K562 (cell line): ENCODE data around the gene TLDC2. TPM values are rescaled to one million over a fixed set of nuclear protein-coding genes. Genes with fewer than 3 reads are reported as not detected.
A peak's percentile ranks its signal among the peaks of the same experiment; 100 is the strongest.

Source experiments
- ATAC-seq: fragments of 200-7000 bp; cut with Tn5 transposase; 3 replicates; pipeline ENCODE4 v1.9.1; 2020; ENCODE audit warnings: moderate library complexity
- BruUV-seq: library from RNA; stranded (reverse); fragments of 400-500 nt; replicated peaks from 2 replicates; lab custom pipeline; 2021; lab: Mats Ljungman, UMichigan
- CTCF ChIA-PET: fragments of 300-600 bp; formaldehyde crosslinking; extraction: SDS; loops from one replicate; lab custom pipeline; 2021; ENCODE audit warnings: low intra/inter-chr PET ratio; lab: Yijun Ruan, JAX
- POLR2A ChIA-PET: fragments of 300-600, 350-650 bp; sonication (Branson Sonifier 250); formaldehyde crosslinking; extraction: SDS; loops from one replicate; lab custom pipeline; 2021; ENCODE audit warnings: antibody characterized with exemption, inconsistent platforms; lab: Yijun Ruan, JAX
- DNase-seq, 4 experiments: peaks; one replicate each; pipeline versions ENCODE4 v3.0.0 to v3.0.0-alpha.2; 2011 to 2018; ENCODE audit warnings: low spot score in 3 of 4, mixed read lengths in 3 of 4; ENCODE audit errors: extremely low read depth in 1 of 4
- FAIRE-seq: peaks from 2 replicates; lab custom pipeline; 2011; peaks lifted over from hg19 to GRCh38; lab: Jason Lieb, UNC
- H2AFZ ChIP-seq: 2 replicates; pipeline ENCODE4 v1.6.0; 2011; ENCODE audit warnings: low read depth, low read length, control low read depth, inconsistent platforms
- H3K27ac ChIP-seq: fragments of 200-600 bp; 3 replicates; pipeline ENCODE4 v1.8.0; 2011; ENCODE audit warnings: low read depth, mild to moderate bottlenecking, control low read depth, inconsistent platforms, low read length, moderate library complexity, mixed read lengths; ENCODE audit errors: extremely low read depth
- H3K27me3 ChIP-seq, 2 experiments: fragments of 300-600 bp in 1 of 2; 2 replicates in 1 of 2; 3 replicates in 1 of 2; pipeline versions ENCODE4 v1.6.0 to v1.8.0; 2011; ENCODE audit warnings: inconsistent platforms in 2 of 2, low read length in 2 of 2, mild to moderate bottlenecking in 1 of 2, mixed read lengths in 1 of 2, moderate library complexity in 1 of 2; ENCODE audit not compliant: control insufficient read depth in 2 of 2, insufficient read depth in 2 of 2
- H3K36me3 ChIP-seq: fragments of 300-600 bp; 3 replicates; pipeline ENCODE4 v1.8.0; 2011; ENCODE audit warnings: mild to moderate bottlenecking, low read length, inconsistent platforms; ENCODE audit not compliant: control insufficient read depth, insufficient read depth
- H3K4me1 ChIP-seq, 2 experiments: fragments of 200-600 bp in 1 of 2; replicated peaks in 1 of 2; 2 replicates in 1 of 2; 3 replicates in 1 of 2; pipeline versions ENCODE4 v1.5.1 to v1.8.0; 2011; ENCODE audit warnings: inconsistent platforms in 2 of 2, low read length in 2 of 2, mild to moderate bottlenecking in 1 of 2, mixed read lengths in 1 of 2, moderate library complexity in 1 of 2; ENCODE audit not compliant: control insufficient read depth in 2 of 2, insufficient read depth in 2 of 2
- H3K4me2 ChIP-seq: 2 replicates; pipeline ENCODE4 v1.6.1; 2011; ENCODE audit warnings: low read length, control low read depth, inconsistent platforms, mixed read lengths; ENCODE audit not compliant: insufficient read depth
- H3K4me3 ChIP-seq: fragments of 200-600 bp; sonication (generic), shearing (Covaris generic); 2 replicates; pipeline ENCODE4 v1.5.1; 2016; ENCODE audit warnings: control low read depth, inconsistent platforms
- H3K79me2 ChIP-seq: fragments of 200-600 bp; 3 replicates; pipeline ENCODE4 v1.8.0; 2011; ENCODE audit warnings: low read length, inconsistent platforms; ENCODE audit not compliant: control insufficient read depth, insufficient read depth
- H3K9ac ChIP-seq, 2 experiments: 2 replicates each; pipeline versions ENCODE4 v1.6.0 to v1.6.1; 2011; ENCODE audit warnings: low read depth in 2 of 2, low read length in 2 of 2, control low read depth in 1 of 2, inconsistent platforms in 1 of 2, mild to moderate bottlenecking in 1 of 2, mixed read lengths in 1 of 2; ENCODE audit not compliant: insufficient read depth in 1 of 2
- H3K9me1 ChIP-seq: one replicate; pipeline ENCODE4 v1.6.0; 2011; ENCODE audit warnings: inconsistent platforms, mild to moderate bottlenecking, low read length, moderate library complexity; ENCODE audit not compliant: control insufficient read depth, insufficient read depth
- H3K9me3 ChIP-seq: replicated peaks from 2 replicates; pipeline ENCODE4 v1.5.1; 2011; ENCODE audit warnings: low read depth, low read length, inconsistent platforms; ENCODE audit not compliant: control insufficient read depth, insufficient read depth
- H4K20me1 ChIP-seq: replicated peaks from 2 replicates; pipeline ENCODE4 v1.6.1; 2011; ENCODE audit warnings: low read length, inconsistent platforms, mixed read lengths; ENCODE audit not compliant: control insufficient read depth, insufficient read depth
- CBFA2T3 ChIP-seq: fragments of 450-650 bp; IDR thresholded peaks from 2 replicates; pipeline ENCODE4 v1.6.1; 2017
- CEBPB ChIP-seq: fragments of 450-650 bp; IDR thresholded peaks from 2 replicates; pipeline ENCODE4 v1.6.1; 2016; ENCODE audit warnings: missing genetic modification characterization, missing compliant biosample characterization
- EGR1 ChIP-seq: fragments of 450-650 bp; conservative IDR thresholded peaks from 2 replicates; pipeline ENCODE4 v1.6.1; 2017; ENCODE audit warnings: mild to moderate bottlenecking
- EP300 ChIP-seq: IDR thresholded peaks from 2 replicates; pipeline ENCODE4 v1.6.1; 2012; ENCODE audit warnings: low read length, improper control_type of control experiment
- HMBOX1 ChIP-seq: sonication (generic); IDR thresholded peaks from 2 replicates; pipeline ENCODE4 v1.6.1; 2016
- JUND ChIP-seq, 2 experiments: IDR thresholded peaks; 2 replicates in 1 of 2; 3 replicates in 1 of 2; pipeline ENCODE4 v1.6.1; 2011; ENCODE audit warnings: borderline replicate concordance in 2 of 2, low read depth in 2 of 2, low read length in 2 of 2, improper control_type of control experiment in 1 of 2, missing biosample characterization in 1 of 2, missing genetic modification characterization in 1 of 2, missing genetic modification reagents in 1 of 2
- KLF1 ChIP-seq: fragments of 450-650 bp; IDR thresholded peaks from 2 replicates; pipeline ENCODE4 v1.6.1; 2016; ENCODE audit warnings: missing genetic modification characterization, missing compliant biosample characterization
- MBD1 ChIP-seq: fragments of 250-450 bp; sonication (Bioruptor Pico); IDR thresholded peaks from 2 replicates; pipeline ENCODE4 v1.8.0; 2022; ENCODE audit warnings: inconsistent platforms
- MEF2D ChIP-seq: conservative IDR thresholded peaks from 2 replicates; pipeline ENCODE4 v1.6.1; 2016; ENCODE audit warnings: low read depth, missing genetic modification characterization, missing compliant biosample characterization
- MITF ChIP-seq: IDR thresholded peaks from 2 replicates; pipeline ENCODE4 v1.6.1; 2014; ENCODE audit warnings: antibody characterized with exemption
- MLLT1 ChIP-seq, 2 experiments: fragments of 450-650 bp; IDR thresholded peaks; 2 replicates each; pipeline ENCODE4 v1.6.1; 2016
- SOX6 ChIP-seq: fragments of 450-650 bp; IDR thresholded peaks from 2 replicates; pipeline ENCODE4 v1.6.1; 2014; ENCODE audit warnings: mild to moderate bottlenecking
- ZBTB1 ChIP-seq: sonication (generic); formaldehyde crosslinking; IDR thresholded peaks from 2 replicates; pipeline ENCODE4 v1.8.1; 2023; ENCODE audit warnings: missing genetic modification reagents, low read depth, mild to moderate bottlenecking, borderline replicate concordance
- ZNF75A ChIP-seq: fragments of 450-650 bp; formaldehyde crosslinking; IDR thresholded peaks from 2 replicates; pipeline ENCODE4 v1.4.0; 2020; ENCODE audit warnings: mild to moderate bottlenecking
- WGBS: fragments of 100-300 bp; shearing (Covaris generic); methylation state at CpG from one replicate; pipeline ENCODE4 v1.1.6; 2016; ENCODE audit warnings: low coverage, mixed read lengths; ENCODE audit not compliant: insufficient coverage; ENCODE audit errors: missing lambda C conversion rate; 5-methylcytosine and 5-hydroxymethylcytosine counted together
- in situ Hi-C: fragments of 300-500 bp; cut with MboI; formaldehyde crosslinking; loops from 4 replicates; pipeline ENCODE4 v1.15.0; 2018; ENCODE audit warnings: inconsistent platforms, mixed read lengths
- intact Hi-C: fragments of 100-400 bp; cut with micrococcal nuclease; formaldehyde crosslinking; loops from 2 replicates; pipeline ENCODE4 v1.14.2; 2022
- polyA plus RNA-seq, 8 experiments: library from polyadenylated mRNA; depleted of rRNA in 4 of 8; stranded (reverse) in 5 of 8; unstranded in 3 of 8; fragments of >200 nt; fragmentation: Nextera tagmentation in 2 of 8; fragmentation: Illumina TruSeq in 1 of 8; extraction: Ambion mirVana in 2 of 8; extraction: Trizol in 1 of 8; gene quantifications; 2 replicates each; pipeline versions ENCODE4 v1.2.1 to v1.2.3, GENCODE V29; 2011 to 2014; ENCODE audit warnings: inconsistent platforms in 1 of 8, missing spikeins in 1 of 8
- total RNA-seq, 7 experiments: library from RNA; depleted of rRNA in 6 of 7; stranded (reverse); fragments of >200 nt in 6 of 7; fragmentation: Illumina TruSeq in 2 of 7; extraction: Trizol in 2 of 7; gene quantifications; 2 replicates each; pipeline versions ENCODE4 v1.2.1 to v1.2.3, GENCODE V29; 2011 to 2021; ENCODE audit warnings: low replicate concordance in 1 of 7

Gene TLDC2
- total and polyA plus RNA-seq, 9 of the 15 experiments (the other 6 are each of a cell fraction or from before 2014, with no cell fraction given): not detected

- ChIA-PET CTCF (no interaction called here), POLR2A (interaction anchor here (0.9 to 1.5 kb wide), 2 partner anchors 10 to 14 kb away, joined by 3 to 7 read pairs; no protein-coding TSS in a partner anchor)
- no peak overlapping the region for H2AFZ ChIP-seq
- peaks cover 17 to 24% of the 10 kb centered on the region in 2 experiments for H3K4me1 ChIP-seq
- no peaks in the 10 kb centered on the region for H3K36me3 ChIP-seq
- H3K79me2 ChIP-seq: no peaks in the 10 kb centered on the region
- FAIRE-seq (peak; percentile 58), ATAC-seq (peak; percentile 36; the same call in 2 of the 3 replicates), DNase-seq (no peak)
- no TSS peak for BruUV-seq
- H3K9me3 ChIP-seq: no peaks in the 10 kb centered on the region
- peak overlapping the region; percentile 6; the same call in 1 of the 2 replicates for H3K4me2 ChIP-seq
- H3K4me3 ChIP-seq: no peak overlapping the region
- H4K20me1 ChIP-seq: no peaks in the 10 kb centered on the region
- H3K27me3 ChIP-seq: peaks cover 0 to 3% of the 10 kb centered on the region in 2 experiments; a peak in 2 of 5 replicates
- no peaks in the 10 kb centered on the region for H3K9me1 ChIP-seq
- no peak overlapping the region for H3K9ac ChIP-seq
- WGBS: 21% methylated on average over 13 of the region's 13 CpGs
- in situ Hi-C loops (no loop called here), intact Hi-C loops (no loop called here)
- no peak overlapping the region for H3K27ac ChIP-seq
- TF ChIP-seq CEBPB (tag) (no peak), JUND (IDR thresholded peaks at IDR 0.05; ENCODE audit: borderline replicate concordance, low read depth, low read length) (peak; percentile 59; the same call in 1 of the 2 replicates), JUND (tag; IDR thresholded peaks at IDR 0.05; ENCODE audit: borderline replicate concordance, low read depth, low read length) (no peak; the same call in 1 of the 3 replicates), MITF (peak; percentile 96), EP300 (peak; percentile 86), ZNF75A (0 out of 2 replicates have a peak, but pooled peaks have one; percentile 34), ZBTB1 (CRISPR knock-in tag) (no peak), EGR1 (no peak), HMBOX1 (no peak), MEF2D (tag) (no peak), KLF1 (tag) (no peak), SOX6 (peak; percentile 72; the same call in 1 of the 2 replicates), MBD1 (CRISPR knock-in tag) (no peak), CBFA2T3 (peak; percentile 17; the same call in 1 of the 2 replicates), MLLT1 (IDR thresholded peaks at IDR 0.05) (no peak)
Measured at GRCh38 chr20:36873498-36874189, 2.3 kb upstream of the TLDC2 start.
